NCI-H128 (cell line): ENCODE measurements around the gene MYADML2.

Source experiments
- DNase-seq: peaks from one replicate; lab custom pipeline; 2025; ENCODE audit not compliant: unreplicated experiment; lab: John Stamatoyannopoulos, UW

MYADML2 gene

GRCh38 chr17:81912441-81913309, 34.4 kb downstream of the MYADML2 start:
- no peak for DNase-seq

DNA sequence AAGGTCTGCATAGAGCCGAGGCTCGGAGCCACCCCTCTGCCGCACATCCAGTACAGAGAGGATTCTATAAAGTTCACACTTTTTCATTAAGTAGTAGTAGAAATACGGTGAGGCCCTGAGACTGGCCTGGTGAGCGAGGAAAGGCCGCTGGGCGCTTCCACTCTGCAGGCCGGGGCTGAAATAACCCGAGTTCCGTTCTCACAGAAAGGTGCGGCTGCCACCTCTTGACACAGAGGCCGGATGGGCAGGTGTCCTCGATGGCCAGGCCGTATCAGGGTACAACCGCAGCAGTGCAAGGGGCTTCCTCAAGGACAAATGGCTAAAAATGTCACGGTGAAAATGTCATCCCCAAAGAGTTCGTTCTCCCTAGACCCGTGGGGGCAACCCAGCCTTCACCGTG, 35.1 kb downstream of the MYADML2 start:
- DNase-seq: no peak

GRCh38 chr17:81911277-81911961, 35.6 kb downstream of the MYADML2 start, which contains the start of gene PCYT2:
Gene PCYT2 (minus strand): TSS chr17:81911399. CDS start chr17:81911355, 44 bp downstream.
- peak; percentile 28 for DNase-seq

DNA sequence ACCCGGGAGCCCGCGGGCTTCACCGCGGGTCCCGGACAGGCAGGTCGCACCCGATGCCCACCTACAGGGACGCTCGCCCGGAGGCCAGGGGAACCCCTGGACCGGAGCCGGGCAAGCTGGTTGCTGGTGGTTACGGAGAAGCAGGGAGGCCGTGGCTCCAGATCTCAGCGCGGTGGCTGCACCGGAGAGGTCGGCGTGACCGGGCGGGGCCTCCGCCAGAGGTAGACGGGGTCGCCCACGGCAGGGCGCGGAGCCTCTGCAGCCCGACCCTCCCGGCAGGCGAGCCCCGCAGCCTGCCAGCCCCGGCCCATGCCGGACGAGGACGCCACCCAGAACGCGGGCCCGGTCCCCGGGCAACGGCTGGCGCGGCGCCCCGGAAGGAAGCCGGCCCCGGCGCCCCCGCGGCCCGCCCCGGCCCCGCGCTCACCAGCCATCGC, 36.2 kb downstream of the MYADML2 start:
- DNase-seq: no peak

DNA sequence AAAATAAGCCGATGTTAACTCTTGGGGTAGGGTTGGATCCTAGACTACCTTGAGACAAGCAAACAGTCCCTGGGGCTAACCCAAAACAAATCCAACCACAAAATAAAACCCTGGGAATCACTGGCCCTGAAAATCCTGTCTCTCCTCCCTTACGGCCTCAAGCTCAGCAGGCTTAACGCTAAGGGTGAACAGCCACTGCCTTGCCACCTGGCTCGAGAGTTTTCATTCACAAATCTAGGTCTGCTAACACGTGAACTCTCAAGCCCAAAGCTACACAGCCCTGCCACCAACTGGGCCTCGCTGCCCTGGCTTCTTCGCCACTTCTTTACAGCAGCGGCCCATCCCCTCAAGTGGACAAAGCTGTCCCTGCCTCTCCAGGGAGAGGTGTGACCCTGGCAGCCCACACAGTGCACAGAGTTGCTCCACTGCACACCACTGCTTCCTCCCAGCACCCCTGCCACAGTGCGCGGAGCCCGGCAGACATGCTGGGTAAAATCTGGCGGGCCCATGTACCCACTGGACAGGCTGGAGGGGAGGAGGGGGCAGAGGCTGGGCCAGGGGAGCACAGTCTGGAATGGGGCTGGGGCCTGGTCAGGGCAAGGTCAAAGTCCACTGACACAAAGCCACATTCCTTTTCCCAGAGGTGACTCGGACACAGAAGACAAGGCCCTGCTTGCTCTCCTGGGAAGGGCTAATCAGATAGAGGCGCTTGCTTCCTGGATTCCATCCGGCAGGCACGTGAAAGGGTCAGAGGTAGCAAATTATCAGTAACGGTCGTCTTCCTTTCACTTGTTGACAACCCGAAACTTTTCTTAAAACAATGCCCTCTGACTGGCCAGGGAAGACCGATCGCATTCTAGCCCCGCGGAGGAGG, 36.8 kb downstream of the MYADML2 start:
- no peak for DNase-seq

GRCh38 chr17:81909231-81909630, 37.8 kb downstream of the MYADML2 start:
- no peak for DNase-seq

GRCh38 chr17:81908793-81909192, 38.2 kb downstream of the MYADML2 start:
- DNase-seq: no peak

DNA sequence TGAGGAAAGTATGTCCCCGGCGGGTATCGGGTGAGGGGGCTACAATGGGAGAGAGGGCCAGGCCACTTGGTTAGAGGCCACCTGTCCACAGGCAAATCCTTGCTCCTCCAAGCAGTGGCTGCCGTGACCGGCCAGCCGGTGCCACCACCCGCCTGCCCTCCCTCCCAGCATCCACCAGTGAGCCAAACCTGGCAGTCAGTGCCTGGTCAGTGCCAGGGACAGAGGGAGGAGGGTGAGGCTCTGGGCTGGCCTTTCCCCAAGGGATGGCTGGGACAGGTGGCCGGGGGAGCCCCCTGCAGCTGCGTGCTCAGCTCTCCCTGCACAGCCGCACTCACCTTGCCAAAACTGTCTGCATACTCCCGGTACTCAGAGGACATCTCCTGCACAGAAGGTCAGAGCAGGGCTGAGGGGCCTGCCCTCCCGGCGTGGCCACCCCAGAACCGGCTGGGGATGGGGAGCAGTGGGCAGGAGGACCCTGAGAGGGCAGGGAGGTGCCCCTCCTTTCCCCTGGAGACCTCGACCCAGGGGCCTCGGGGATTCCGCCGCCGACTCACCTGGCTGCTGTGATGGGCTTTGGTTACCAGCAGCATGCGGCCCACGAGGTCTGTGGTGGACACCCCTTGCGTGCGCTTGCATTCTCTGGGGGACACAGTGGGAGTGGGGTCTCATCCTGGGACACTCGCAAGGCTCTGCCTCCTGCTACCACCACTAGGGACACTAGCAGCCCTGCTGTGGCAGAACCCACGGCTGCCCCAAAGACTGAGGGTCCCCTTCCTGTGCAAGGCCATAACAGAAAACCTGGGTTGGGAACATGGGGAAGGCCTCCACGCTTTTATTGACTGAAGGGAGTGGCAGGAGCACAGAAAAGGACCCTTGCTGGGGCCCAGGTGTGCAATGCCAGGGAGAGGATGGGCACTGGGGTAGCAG, 39.6 kb downstream of the MYADML2 start:
- DNase-seq: no peak

DNA sequence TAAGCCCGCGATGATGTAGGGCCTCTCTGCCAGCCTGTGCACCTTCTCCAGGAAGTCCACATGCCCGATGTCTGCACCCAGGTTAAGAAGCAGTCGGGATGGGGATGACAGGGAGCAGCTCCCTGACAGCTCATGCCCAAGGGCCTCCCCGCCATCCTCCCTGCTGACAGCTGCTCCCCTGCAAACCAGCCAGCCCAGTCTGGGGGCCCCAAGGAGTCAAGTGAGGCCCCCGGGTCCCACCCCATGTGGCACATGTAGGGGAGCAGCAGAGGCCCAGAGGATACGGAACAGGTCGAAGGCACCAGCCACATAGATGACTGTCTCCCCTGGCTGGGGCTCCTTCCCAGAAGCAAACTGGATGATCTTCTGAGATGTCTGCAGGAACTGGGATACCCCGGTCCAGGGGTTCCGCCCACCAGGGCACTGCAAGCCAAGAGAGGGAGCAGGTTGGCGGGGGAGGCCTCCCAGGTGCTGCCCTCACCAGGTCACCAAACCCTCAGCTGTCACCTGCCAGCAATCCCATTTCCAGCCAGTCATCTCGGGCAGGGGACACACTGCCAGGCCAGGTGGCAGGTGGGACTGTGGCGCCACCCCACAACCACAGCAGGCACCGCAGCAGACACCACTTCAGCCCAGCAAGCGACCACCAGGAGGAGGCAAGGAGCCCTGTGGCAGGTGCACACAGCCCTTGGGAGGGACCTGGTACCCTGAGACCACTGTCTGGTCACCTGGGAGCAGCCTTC, 40.4 kb downstream of the MYADML2 start:
- no peak for DNase-seq

DNA sequence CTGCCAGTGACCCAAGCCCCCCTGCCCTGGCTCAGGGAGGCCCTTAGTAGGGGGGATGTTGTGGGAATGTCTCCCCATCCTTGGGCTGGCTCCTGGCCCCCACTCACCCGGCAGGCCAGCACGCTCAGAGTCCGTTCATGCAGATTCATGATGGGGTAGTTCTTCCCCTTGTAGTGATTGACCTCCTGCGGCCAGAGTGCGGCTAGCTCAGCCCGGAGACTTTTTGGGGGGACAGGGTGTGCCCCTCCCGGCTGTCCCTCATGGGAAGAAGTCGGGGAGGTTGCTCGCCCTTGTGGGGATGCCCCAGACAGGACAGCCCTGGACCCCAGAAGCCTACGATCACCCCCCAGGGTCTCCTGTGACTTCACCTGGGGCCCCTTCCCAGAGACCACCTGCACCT, 41.0 kb downstream of the MYADML2 start:
- DNase-seq: no peak

GRCh38 chr17:81905424-81905875, 41.6 kb downstream of the MYADML2 start:
- DNase-seq: no peak

GRCh38 chr17:81904600-81905423, 42.2 kb downstream of the MYADML2 start:
- no peak for DNase-seq

DNA sequence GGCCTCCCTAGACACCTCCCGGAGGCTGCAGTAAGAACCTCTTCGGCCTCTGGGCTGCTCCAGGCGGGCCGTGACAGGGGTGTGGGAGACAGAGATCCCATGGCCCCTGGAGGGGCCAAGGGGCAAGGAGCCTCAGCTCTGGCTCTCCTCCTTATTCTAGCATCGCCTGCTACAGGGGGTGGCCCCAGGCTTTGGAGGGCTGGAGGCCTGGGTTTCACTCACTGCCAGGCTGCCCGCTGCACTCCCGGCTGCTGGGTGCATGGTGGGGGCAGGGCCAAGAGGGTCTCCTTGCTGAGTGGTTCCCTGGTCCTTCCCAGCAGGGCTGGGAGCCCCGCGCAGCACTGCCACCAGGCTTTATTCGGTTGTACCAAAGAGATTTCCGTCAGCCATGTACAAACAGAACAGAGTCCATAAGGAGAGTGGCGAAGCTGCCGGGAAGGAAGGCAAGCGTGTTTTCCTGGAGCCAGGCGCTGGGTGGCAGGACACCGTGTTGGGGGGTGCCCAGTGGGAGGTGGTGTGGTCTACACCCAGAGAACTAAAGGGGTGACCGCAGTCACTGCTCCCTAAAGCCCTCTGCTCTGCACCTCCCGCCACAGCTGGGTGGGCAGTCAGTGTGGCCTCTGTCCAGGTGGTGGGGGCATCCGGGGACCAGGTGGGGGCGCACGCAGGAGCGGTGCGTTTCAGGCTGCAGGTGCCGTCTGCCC, 43.0 kb downstream of the MYADML2 start:
- no peak for DNase-seq

DNA sequence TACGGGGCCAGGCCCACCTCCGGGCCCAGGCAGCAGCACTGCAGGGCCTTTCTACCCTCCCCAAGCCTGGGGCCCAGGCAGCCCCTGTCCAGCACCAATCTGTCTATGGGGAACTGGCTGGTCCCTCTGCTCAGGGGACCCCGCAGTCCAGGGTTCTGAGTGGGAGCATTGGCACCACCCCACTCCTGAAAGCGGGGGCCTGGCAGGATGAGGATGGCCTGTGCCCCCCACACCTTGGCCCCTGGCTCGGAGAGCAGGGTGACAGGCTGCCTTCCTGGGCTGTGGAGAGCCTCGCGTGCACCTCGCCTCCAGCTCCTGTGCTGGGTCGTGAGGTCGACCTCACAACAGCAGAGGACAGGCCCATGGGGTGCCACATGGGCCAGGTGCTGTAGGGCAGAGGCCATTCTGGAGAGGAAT, 43.6 kb downstream of the MYADML2 start:
- DNase-seq: no peak

- no peak for DNase-seq
Measured at GRCh38 chr17:81902653-81903414, 44.2 kb downstream of the MYADML2 start.

DNA sequence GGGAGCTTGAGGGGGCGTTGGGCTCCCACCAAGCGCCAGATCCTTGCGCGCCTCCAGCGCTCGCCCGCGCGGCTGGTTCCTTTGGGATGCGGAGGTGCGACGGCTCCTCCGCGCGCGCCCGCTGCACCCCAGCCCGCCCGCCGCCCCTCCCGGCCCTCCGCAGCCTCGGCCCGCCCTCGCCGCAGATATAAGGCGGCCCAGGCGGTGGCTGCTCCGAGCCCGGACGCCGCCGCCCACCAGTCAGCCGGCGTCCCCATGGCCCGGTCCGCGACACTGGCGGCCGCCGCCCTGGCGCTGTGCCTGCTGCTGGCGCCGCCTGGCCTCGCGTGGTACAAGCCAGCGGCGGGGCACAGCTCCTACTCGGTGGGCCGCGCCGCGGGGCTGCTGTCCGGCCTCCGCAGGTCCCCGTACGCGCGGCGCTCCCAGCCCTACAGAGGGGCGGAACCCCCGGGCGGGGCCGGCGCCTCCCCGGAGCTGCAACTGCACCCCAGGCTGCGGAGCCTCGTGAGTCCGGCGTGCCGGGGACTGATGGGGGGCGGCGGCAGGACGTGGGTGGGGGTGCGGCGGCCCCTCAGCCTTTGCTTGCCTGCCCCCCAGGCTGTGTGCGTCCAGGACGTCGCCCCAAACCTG, 44.9 kb downstream of the MYADML2 start, which contains the start of gene NPB:
TSS of gene NPB (plus strand) at position 216 of the 630 bp plus-strand sequence. CDS start at position 256, 40 bp downstream.
- DNase-seq: no peak
